Spleen (tissue), 7 donors: Measurements from ENCODE around the gene KCNMB2.

ENCODE experiments used
- POLR2A ChIP-seq, 3 donors: fragments of 450-650 bp; IDR thresholded peaks; one replicate each; pipeline ENCODE4 v1.5.1; 2017; ENCODE audit warnings: antibody characterized with exemption in 3 of 3, mild to moderate bottlenecking in 1 of 3
- TF ChIP-seq, protein P1 (sequence below), 11 experiments: fragments of 200-600 bp in 7 of 11; fragments of 450-650 bp in 4 of 11; sonication (generic) in 4 of 11; IDR thresholded peaks in 8 of 11; conservative IDR thresholded peaks in 3 of 11; 1 replicate in 7 of 11; 2 replicates in 4 of 11; pipeline versions ENCODE4 v1.4.0 to v1.8.0; 2016 to 2021; ENCODE audit warnings: antibody characterized with exemption in 11 of 11, inconsistent platforms in 4 of 11, mild to moderate bottlenecking in 1 of 11
- donor health status: DM: no; HTN: no; CAD: no; lungs with moderate emphysema.
- donor health status: DM: no; HTN: no; CAD: no.
- donor health status: DM: no; HTN: no; CAD: no.

DNA sequence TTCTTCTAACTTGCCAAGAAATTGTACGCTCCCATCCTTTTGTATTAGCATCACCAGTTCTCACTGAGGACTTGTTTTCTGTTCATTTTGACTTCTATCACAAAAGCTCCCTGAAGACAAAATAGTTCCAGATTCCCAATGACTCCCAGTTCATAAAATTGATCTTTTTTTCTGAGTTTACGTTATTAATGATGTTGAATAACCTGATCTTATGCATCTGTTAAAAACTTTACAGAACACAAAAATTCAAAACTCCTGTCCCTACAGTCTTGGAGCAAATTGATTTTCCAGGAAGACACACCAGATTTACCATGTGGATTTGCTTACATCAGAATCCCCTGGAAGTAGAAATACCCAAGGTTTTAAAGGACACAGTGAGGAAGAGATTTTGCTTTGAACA lies 8.3 kb upstream of the KCNMB2 start:
- TF ChIP-seq, protein P1, sequence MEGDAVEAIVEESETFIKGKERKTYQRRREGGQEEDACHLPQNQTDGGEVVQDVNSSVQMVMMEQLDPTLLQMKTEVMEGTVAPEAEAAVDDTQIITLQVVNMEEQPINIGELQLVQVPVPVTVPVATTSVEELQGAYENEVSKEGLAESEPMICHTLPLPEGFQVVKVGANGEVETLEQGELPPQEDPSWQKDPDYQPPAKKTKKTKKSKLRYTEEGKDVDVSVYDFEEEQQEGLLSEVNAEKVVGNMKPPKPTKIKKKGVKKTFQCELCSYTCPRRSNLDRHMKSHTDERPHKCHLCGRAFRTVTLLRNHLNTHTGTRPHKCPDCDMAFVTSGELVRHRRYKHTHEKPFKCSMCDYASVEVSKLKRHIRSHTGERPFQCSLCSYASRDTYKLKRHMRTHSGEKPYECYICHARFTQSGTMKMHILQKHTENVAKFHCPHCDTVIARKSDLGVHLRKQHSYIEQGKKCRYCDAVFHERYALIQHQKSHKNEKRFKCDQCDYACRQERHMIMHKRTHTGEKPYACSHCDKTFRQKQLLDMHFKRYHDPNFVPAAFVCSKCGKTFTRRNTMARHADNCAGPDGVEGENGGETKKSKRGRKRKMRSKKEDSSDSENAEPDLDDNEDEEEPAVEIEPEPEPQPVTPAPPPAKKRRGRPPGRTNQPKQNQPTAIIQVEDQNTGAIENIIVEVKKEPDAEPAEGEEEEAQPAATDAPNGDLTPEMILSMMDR (IDR thresholded peaks at IDR 0.05 in 8 of 11, conservative IDR thresholded peaks at IDR 0.05 in 3 of 11): no peak
- TF ChIP-seq POLR2A (IDR thresholded peaks at IDR 0.05): no peak
